ENCODE data around the gene SLC10A1.

- TF ChIP-seq CTCF (IDR thresholded peaks at IDR 0.05) (no peak), POLR2AphosphoS5 (IDR thresholded peaks at IDR 0.05; ENCODE audit: insufficient read depth in 1 of 2, low read depth in 1 of 2) (no peak), POLR2A (IDR thresholded peaks at IDR 0.05) (no peak)
Observed at GRCh38 chr14:69828354-69828753, 31.3 kb upstream of the SLC10A1 start.
